ENCODE measurements around the gene TARP.

GRCh38 chr7:38280707-38281106 is 7.3 kb upstream of the TARP start:
- no peak for TF ChIP-seq POLR2AphosphoS5 (IDR thresholded peaks at IDR 0.05; ENCODE audit: low read depth)
- no peak for TF ChIP-seq CTCF (IDR thresholded peaks at IDR 0.05; ENCODE audit: insufficient read depth, low read length)
- no peak for TF ChIP-seq REST (IDR thresholded peaks at IDR 0.05; ENCODE audit: insufficient replicate concordance, low read depth)
- TF ChIP-seq GABPA (IDR thresholded peaks at IDR 0.05; ENCODE audit: low read depth): no peak
- no peak for TF ChIP-seq SPI1 (IDR thresholded peaks at IDR 0.05; ENCODE audit: borderline replicate concordance, low read depth)
